Tibial nerve (tissue), 4 donors: Measurements from ENCODE around the gene ZBTB34. TPM values are rescaled to one million over a fixed set of nuclear protein-coding genes. Genes with fewer than 3 reads are reported as not detected.

Experiments
- DNase-seq, 2 donors: peaks; one replicate each; pipeline ENCODE4 v3.0.0-alpha.2; 2019; ENCODE audit warnings: low spot score in 2 of 2
- H3K27ac ChIP-seq, 4 donors: fragments of 200-600 bp; sonication (generic) in 3 of 4; one replicate each; pipeline ENCODE4 v1.5.1; 2017 to 2019; ENCODE audit warnings: mild to moderate bottlenecking in 1 of 4
- H3K27me3 ChIP-seq, 2 donors: fragments of 200-600 bp; sonication (generic) in 1 of 2; one replicate each; pipeline versions ENCODE4 v1.5.1 to v1.6.0; 2017 to 2019
- H3K36me3 ChIP-seq, 3 donors: fragments of 200-600 bp; sonication (generic); one replicate each; pipeline ENCODE4 v1.5.1; 2018 to 2019
- H3K4me1 ChIP-seq, 4 donors: fragments of 200-600 bp; sonication (generic) in 3 of 4; one replicate each; pipeline ENCODE4 v1.5.1; 2017 to 2019
- H3K4me3 ChIP-seq, 4 donors: fragments of 200-600 bp; sonication (generic) in 3 of 4; one replicate each; pipeline ENCODE4 v1.5.1; 2017 to 2019; ENCODE audit warnings: mild to moderate bottlenecking in 1 of 4, moderate library complexity in 1 of 4
- H3K9me3 ChIP-seq, 4 donors: fragments of 200-600 bp; sonication (generic) in 3 of 4; one replicate each; pipeline ENCODE4 v1.5.1; 2017 to 2019
- CTCF ChIP-seq, 5 experiments: fragments of 200-600 bp in 3 of 5; fragments of 450-650 bp in 2 of 5; sonication (generic) in 3 of 5; IDR thresholded peaks; one replicate each; pipeline ENCODE4 v1.5.1; 2016 to 2019; ENCODE audit warnings: antibody characterized with exemption in 5 of 5, mild to moderate bottlenecking in 3 of 5, moderate library complexity in 2 of 5
- EP300 ChIP-seq, 2 donors: sonication (generic); formaldehyde crosslinking; IDR thresholded peaks; one replicate each; pipeline ENCODE4 v1.6.1; 2017; ENCODE audit warnings: antibody characterized with exemption in 2 of 2, mild to moderate bottlenecking in 1 of 2
- POLR2A ChIP-seq, 2 donors: fragments of 450-650 bp; IDR thresholded peaks; one replicate each; pipeline ENCODE4 v1.6.1; 2017; ENCODE audit warnings: antibody characterized with exemption in 2 of 2, mild to moderate bottlenecking in 2 of 2, moderate library complexity in 2 of 2
- WGBS, 2 donors: methylation state at CpG; one replicate each; pipeline ENCODE4 v1.1.5; 2018; 5-methylcytosine and 5-hydroxymethylcytosine counted together
- total RNA-seq, 4 donors: library from RNA; depleted of rRNA; stranded (reverse); fragments of >200 nt; gene quantifications; one replicate each; pipeline ENCODE4 v1.1.0, GENCODE V29; 2016

Gene ZBTB34
- total RNA-seq, 4 donors from 2014 or later = 10.8 to 14.0 (median 11.7) TPM

GRCh38 chr9:126836216-126836615 lies 24.2 kb upstream of the ZBTB34 start:
- WGBS, 2 donors = 84 to 87% methylated on average over 2 of the region's 2 CpGs
- DNase-seq = no peak
- no peak for TF ChIP-seq CTCF (IDR thresholded peaks at IDR 0.05)
- TF ChIP-seq EP300 (IDR thresholded peaks at IDR 0.05) = no peak
- no peak for TF ChIP-seq POLR2A (IDR thresholded peaks at IDR 0.05)

GRCh38 chr9:126838055-126838811 lies 22.2 kb upstream of the ZBTB34 start:
- H3K4me1 ChIP-seq = peaks cover 0 to 6% (median 0%) of the 10 kb centered on the region in 4 donors
- no peaks in the 10 kb centered on the region for H3K9me3 ChIP-seq
- H3K36me3 ChIP-seq = peaks cover 0 to 50% (median 3%) of the 10 kb centered on the region in 3 donors
- no peak overlapping the region for H3K27ac ChIP-seq
- no peak for DNase-seq
- 56 to 66% methylated on average over 7 of the region's 7 CpGs for WGBS, 2 donors
- TF ChIP-seq POLR2A (IDR thresholded peaks at IDR 0.05) (no peak), CTCF (IDR thresholded peaks at IDR 0.05) (no peak)
- H3K4me3 ChIP-seq = no peak overlapping the region
- H3K27me3 ChIP-seq = no peaks in the 10 kb centered on the region

More at GRCh38 chr9:126836216-126836615, 24.2 kb upstream of the ZBTB34 start:
- H3K4me3 ChIP-seq = no peak overlapping the region
- H3K27ac ChIP-seq = no peak overlapping the region
- peaks cover 0 to 63% (median 8%) of the 10 kb centered on the region in 3 donors for H3K36me3 ChIP-seq
- no peaks in the 10 kb centered on the region for H3K27me3 ChIP-seq
- peaks cover 0 to 5% (median 0%) of the 10 kb centered on the region in 4 donors for H3K4me1 ChIP-seq
- no peaks in the 10 kb centered on the region for H3K9me3 ChIP-seq

GRCh38 chr9:126838895-126839294 lies 21.5 kb upstream of the ZBTB34 start:
- TF ChIP-seq POLR2A (IDR thresholded peaks at IDR 0.05) = no peak
- TF ChIP-seq CTCF (IDR thresholded peaks at IDR 0.05) = no peak
- no peak for TF ChIP-seq EP300 (IDR thresholded peaks at IDR 0.05)
- peaks cover 0 to 10% (median 0%) of the 10 kb centered on the region in 4 donors for H3K4me1 ChIP-seq
- H3K27ac ChIP-seq = no peak overlapping the region
- DNase-seq = no peak
- no peaks in the 10 kb centered on the region for H3K27me3 ChIP-seq
- H3K9me3 ChIP-seq = no peaks in the 10 kb centered on the region
- H3K4me3 ChIP-seq = no peak overlapping the region
- 89 to 93% methylated on average over 12 of the region's 12 CpGs for WGBS, 2 donors
- peaks cover 0 to 44% (median 0%) of the 10 kb centered on the region in 3 donors for H3K36me3 ChIP-seq

- Histone ChIP-seq H3K9me3 (no peaks in the 10 kb centered on the region), H3K4me3 (no peak overlapping the region), H3K4me1 (peaks cover 0 to 12% (median 0%) of the 10 kb centered on the region in 4 donors), H3K27ac (no peak overlapping the region), H3K27me3 (no peaks in the 10 kb centered on the region), H3K36me3 (peaks cover 0 to 39% (median 0%) of the 10 kb centered on the region in 3 donors)
- TF ChIP-seq EP300 (IDR thresholded peaks at IDR 0.05) (no peak), CTCF (IDR thresholded peaks at IDR 0.05) (no peak), POLR2A (IDR thresholded peaks at IDR 0.05) (no peak)
- DNase-seq = no peak
- 85 to 88% methylated on average over 8 of the region's 8 CpGs for WGBS, 2 donors
These were observed 21.1 kb upstream of the ZBTB34 start for GRCh38 chr9:126839301-126839700.

GRCh38 chr9:126842220-126842842 lies 18.1 kb upstream of the ZBTB34 start:
- Histone ChIP-seq H3K36me3 (peaks cover 0 to 19% (median 0%) of the 10 kb centered on the region in 3 donors), H3K27ac (no peak overlapping the region), H3K9me3 (no peaks in the 10 kb centered on the region), H3K4me1 (peaks cover 0 to 7% (median 0%) of the 10 kb centered on the region in 4 donors), H3K27me3 (no peaks in the 10 kb centered on the region), H3K4me3 (no peak overlapping the region)
- DNase-seq = no peak
- WGBS, 2 donors = 90 to 94% methylated on average over 10 to 13 of the region's 13 CpGs
- TF ChIP-seq EP300 (IDR thresholded peaks at IDR 0.05) = no peak
- TF ChIP-seq POLR2A (IDR thresholded peaks at IDR 0.05) = no peak
- no peak for TF ChIP-seq CTCF (IDR thresholded peaks at IDR 0.05)
